HG03066 (cell line): ENCODE data around the gene CD200.

Source experiments
- ATAC-seq: cut with Tn5 transposase; IDR thresholded peaks from one replicate; pipeline ENCODE4 v1.9.1; 2021; ENCODE audit warnings: low read depth; ENCODE audit not compliant: unreplicated experiment

The CD200 gene, protein sequence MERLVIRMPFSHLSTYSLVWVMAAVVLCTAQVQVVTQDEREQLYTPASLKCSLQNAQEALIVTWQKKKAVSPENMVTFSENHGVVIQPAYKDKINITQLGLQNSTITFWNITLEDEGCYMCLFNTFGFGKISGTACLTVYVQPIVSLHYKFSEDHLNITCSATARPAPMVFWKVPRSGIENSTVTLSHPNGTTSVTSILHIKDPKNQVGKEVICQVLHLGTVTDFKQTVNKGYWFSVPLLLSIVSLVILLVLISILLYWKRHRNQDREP

DNA sequence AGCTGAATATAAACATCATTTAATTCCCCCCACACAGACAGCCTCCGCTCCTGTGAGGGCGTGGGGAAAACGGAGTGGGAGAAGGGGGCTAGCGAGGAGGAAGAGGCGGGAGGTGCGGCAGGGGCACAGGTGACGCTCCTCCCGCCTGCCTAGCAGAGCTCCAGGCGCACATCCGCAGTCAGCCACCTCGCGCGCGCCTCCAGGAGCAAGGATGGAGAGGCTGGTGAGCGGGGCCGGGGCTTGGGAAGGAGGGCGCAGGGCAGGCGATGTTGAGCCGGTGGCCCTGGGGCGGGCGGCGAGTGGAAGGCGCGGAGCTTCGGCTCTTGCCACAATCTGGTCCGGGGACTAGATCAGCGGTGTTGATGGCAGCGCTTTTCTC is at the start of gene CD200:
Gene CD200 (plus strand): TSS at position 155 of the 379 bp plus-strand sequence. CDS start 57 bp downstream, at position 212.
- peak; percentile 47 for ATAC-seq

DNA sequence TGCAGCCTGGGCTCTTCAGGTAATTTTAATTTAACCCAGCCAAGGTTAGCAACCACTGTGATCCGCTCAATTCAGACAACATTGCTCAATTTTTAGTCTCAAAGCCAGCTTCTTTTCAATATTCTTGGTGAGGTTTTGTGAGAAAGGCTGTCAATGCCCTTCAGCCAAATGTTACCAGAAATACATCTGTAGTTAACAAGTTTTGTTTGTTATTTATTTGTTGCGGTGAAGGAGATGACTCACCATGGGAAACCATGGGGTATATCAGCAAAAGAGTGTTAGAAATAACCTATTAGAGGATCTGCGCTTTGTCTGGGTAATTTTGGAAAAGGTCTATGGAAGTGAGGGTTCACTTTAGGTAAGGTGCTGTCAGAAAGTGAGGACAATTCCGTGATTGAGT is 43.9 kb upstream of the CD200 start:
- no peak for ATAC-seq

DNA sequence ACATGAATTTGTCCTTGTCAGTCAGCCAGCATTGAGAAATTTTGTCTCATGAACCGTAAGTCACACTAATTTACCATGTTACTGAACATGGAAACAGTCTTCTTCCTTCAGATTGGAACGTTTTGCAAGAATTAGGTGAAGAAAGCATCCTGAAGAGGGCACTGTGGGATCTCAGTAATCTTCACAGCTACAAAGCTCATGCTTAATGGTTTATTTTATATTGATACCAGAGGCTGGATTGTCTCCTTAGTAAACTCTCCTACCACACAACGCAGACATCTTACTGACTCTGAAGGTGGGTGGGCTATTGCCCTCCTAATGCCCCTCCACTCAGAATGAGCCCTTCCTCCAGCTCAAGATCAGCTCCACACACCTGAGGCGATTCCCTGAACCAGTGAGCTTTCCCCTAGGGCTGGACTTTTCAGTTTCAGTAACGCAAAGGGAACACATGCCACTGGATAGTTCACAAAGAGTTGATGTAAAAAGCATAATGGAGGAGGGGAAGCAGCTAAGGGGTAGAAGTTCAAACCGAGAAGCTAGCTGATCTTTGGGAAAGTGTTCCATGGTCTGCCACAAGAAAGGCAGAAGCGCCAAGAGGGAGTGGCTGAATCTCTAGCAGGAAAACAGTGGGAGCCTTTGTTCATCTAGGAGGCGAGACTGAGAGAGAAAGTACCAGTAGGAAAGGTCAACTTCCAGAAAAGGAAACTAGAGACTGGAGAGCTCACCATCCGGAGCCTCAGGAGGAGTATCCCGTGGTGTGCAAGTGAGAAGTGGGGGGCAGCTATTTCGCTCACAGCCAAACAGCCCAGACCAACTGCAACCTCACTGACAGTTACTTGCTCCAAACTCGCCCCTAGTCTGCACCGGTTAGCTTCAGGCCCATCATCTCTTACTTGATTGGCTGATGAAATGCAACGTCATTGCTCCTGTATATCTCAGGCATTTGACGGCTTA is 39.3 kb upstream of the CD200 start, which contains the start of gene SLC9C1:
Gene SLC9C1 (minus strand): TSS at position 849 of the 954 bp plus-strand sequence. CDS start 7,425 bp downstream, outside the sequence.
- peak; percentile 56 for ATAC-seq

DNA sequence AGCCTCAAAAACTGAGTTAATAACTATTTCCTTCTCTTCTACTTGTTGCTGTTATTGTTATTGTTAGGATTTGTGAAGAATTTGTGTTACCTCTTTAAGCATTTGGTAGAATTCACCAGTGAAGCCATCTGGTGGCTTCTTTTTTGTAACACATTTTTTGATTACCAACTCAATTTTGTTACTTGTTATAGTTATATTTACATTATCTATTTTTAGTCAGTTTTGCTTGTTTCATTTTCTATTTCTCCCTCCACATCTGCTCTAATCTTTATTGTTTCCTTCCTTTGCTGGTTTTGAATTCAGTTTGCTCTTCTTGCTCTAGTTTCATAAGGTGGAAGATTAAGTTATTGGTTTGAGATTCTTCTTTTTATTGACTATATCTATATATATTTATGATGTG is 35.2 kb upstream of the CD200 start:
- no peak for ATAC-seq

DNA sequence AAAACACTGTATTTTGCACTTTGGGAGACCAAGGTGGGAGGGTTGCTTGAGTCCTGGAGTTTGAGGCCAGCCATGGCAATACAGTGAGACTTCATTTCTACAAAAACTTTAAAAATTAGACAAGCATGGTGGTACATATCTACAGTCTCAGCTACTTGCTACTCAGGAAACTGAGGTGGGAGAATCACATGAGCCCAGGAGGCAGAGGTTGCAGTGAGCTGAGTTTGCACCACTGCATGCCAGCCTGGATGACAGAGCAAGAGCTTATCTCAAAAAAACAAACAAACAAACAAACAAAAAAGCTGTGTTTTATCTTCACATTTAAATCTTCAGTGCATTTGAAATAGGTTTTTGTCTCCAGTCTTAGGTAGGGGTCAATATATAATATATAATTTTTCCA is 34.2 kb upstream of the CD200 start:
- ATAC-seq = no peak

DNA sequence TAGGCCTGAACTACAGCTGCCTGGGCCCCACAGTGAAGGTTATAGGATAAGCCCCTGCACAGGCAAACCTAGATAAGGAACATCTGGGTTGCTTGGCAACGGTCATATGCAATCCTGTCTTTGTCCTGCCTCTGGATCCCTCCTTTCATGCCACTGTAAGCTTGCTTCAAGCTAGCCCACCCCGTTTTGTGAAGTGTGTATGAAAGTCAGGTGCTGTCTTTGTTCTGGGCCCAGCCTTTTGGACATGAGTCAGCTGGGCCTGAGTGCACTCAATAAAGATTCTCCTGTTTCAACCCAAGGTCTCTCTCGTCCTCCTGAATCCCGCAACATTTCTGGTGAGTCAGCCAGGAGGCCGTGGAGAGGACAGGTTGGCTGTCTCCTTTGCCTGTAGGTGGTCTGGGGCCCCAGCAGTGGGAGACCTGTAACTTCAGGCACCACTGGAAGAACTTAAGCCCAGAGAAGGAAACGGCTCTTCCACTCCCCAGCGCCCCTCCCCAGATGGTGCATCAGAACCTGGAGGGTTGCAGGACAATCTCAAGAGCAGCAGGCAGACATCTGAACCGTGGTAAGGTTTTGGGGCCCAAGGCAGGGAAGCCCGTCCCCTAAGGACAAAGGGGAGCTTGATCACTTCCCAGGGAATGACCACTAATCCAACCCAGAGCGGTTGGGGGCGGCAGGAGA is 30.7 kb upstream of the CD200 start:
- no peak for ATAC-seq

DNA sequence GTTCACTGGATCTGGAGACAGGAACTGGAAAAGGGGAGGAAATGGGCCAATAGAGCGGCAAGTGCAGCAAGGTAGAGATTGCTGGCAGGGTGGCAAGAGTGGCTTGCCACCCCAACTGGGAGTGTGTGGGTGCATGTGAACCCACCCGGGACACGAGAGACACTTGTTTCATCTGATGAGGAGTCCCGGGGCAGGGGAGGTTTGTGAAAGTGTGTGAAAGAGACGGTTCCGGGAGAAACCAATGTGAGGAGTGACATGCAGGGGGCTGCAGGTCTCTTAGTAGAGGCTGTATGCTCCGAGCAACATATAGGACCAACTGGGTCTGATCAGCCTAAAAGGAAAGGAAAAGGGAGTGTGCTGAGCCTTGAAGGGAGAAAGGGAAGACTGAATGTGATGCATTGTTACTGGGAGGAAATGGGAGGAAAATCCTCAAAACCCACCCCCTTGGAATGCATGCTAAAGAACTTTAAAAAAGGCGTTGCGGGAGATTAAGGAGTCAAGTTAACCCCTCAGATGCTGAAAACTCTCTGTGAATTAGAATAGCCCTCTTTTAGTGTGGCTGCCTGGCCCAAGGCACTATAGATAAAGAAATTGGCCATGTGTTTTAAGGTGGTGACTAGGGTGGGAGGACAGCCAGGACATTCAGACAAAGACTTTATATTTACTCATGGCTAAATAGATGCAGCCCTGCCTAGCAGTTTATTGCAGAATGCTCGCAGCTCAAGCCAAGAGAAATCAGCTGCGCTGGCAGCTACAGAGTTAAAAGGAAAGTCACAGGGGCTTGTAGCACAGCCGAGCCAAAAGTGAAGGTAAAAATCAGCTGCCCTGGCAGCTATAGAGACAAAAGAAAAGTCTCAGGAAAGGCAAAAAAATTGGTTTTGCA is 29.8 kb upstream of the CD200 start:
- ATAC-seq = peak; percentile 39

DNA sequence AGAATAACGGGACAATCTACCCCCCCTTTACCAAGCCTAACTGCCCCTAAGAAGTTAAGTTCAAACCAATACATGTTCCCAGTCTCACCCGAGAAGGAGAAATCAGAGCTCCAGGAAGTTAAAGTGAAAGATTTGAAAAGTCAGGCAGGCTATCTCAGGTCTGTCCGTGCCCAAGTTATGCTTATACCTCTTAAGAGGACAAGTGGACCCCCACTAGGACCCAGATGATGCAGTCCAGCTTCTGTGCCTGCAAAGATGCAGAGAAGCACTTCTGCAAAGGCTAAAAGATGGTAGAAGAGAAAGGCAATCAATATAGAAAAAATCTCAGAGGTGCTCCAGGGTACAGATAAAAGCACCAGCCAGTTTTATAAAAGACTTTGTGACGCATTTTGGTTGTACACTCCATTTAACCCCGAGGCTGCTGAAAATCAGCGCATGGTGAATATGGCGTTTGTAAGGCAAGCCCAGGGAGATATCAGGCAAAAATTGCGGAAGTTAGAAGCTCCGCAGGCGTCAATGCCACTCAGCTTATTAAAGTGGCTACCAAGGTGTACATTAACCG is 29.1 kb upstream of the CD200 start:
- peak; percentile 49 for ATAC-seq

DNA sequence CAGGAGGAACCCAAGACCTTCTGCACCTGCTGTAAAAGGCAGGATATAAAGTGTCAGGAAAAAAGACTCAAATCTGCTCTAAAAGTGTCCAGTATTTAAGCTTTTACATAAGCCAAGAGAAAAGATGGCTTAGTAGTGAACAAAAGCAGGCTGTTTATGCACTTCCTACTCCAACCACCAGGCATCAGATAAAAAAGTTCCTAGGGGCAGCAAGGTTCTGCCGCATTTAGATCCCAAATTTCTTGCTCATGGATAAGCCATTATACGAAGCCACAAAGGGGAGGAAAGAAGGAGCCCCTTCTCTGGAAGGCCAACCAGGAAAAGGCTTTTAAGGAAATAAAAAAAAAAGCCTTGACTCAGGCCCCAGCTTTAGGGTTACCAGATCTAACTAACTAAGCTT is 28.3 kb upstream of the CD200 start:
- no peak for ATAC-seq

DNA sequence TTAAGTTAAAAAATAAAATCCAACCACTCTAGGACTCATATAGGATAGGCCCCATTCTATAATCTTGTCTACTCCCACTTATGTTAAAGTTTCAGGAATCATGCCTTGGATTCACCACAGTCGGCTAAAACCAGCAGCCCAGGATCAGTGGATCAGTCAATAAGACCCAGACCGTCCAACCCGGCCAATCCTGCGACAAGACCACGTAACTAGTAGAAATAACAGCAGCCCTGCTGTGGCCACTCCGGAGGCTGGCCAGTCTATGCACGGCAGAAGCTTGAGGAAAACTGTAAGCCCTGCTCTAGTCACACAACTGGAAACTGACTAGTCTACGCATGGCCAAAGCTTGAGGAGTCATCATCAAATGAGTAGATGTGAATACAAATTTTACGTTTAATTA is 26.1 kb upstream of the CD200 start:
- no peak for ATAC-seq

DNA sequence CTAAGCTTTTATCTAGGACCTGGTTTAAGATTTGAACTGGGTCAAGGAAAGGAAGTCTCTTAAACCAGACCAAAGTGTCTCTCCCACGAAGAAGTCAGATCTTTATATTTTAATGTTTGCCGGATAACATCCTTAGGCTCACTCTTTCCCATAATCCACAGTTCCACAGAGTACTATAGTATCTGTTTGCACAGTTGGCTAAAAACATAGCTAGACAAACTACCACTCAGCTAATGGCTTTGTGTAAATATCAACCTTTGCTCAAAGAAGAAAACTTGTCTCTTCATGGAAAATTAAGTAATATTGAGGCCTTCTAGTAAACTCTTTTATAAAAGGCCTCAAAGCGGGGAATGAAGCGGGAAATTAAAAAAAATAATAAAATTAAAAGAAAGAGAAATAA is 25.4 kb upstream of the CD200 start:
- no peak for ATAC-seq

DNA sequence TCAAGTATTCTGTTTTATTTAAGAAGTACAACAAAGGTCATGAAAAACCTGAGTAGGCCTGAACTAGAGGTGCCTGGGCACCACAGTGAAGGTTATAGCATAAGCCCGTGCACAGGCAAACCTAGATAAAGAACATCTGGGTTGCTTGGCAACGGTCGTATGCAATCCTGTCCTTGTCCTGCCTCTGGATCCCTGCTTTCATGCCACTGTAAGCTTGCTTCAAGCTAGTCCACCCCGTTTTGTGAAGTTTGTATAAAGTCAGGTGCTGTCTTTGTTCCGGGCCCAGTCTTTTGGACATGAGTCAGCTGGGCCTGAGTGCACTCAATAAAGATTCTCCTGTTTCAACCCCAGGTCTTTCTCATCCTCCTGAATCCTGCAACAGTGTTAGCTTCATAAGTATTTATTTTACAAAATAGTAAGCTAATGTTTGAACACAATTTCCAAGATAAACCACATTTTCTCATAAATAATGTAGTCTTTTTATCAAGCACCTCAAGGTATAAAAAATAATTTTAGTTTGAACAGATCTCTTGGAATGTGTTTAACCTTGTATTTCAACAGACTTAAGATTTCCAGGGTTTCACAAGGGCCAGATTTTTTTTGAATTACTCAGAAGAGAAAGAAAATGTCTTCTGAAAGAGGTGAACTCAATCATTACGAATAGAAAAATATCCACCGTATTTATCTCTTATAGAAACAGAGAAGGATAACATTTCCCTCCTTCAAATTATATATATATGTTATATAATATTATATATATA is 24.6 kb upstream of the CD200 start:
- no peak for ATAC-seq

DNA sequence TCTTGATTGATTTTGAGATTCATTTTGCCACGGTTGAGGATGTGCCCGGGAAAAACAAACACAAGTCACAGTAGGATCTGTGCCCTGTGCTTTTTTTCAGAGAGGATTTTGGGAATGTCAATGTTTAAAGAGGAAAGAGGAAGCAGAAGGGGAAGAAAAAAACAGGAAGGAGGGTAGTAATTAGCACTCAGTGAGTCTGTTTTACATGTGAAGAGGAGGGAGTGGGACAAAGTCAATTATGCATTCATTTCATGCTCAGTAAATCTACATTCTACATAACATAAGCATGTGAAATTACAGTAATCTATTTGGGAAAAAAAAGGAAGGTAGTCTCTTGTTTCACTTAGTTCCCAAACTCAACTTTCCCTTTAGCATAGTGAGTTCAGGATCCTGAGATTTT is 18.3 kb upstream of the CD200 start:
- ATAC-seq = no peak

DNA sequence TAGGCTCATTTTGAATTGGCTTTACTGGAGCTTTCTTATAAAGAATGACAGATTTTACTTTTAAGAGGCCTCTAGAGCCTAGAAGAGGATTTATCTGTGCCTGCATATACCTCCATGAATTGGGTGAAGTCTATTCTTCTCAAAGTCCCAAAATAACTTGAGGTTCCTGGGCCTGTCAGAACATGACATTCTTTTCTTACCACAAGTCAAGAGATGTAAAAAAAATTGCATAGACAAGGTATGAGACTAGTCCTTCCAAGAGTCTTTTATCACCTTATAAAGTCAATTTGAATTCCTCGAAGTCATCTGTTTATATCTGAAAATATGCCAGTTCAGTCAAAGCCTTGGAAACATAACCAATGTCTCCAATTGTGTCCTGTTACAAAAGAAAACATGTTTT is 17.2 kb upstream of the CD200 start:
- no peak for ATAC-seq

DNA sequence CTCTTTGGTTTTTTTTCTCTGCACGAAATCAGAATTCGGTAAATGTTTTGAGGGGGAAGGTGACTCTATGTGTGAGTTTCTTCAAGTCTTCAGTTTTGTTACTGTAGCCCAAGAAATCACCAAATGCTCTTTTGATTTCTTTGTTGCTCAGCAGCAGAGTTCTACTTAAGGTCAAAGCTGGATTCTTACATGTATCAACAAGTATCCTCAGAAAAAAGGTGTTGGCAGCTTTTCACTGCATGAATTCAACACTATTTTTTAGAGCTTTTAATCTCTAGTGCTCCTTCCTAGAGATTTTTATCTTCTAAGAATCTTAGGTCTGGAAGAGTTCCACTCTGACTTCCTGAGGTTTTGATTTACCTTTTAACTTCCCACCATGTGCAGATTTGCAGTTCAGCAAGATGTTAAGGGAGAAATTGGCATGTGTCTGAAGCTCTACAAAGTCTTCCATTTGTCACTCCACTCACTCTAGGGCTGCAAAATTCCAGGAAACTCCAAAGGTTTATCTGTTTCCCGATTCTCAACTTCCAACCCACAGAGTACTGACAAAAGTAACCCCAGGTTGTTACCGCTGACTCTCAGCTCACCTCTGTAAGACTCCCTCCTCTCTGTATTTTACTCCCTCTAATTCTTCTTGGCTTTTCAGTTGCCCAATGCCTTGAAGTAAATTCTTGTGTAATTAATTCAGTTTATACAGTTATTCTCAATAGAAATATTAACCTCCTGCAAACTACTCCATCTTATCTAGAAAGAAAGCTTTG is 13.3 kb upstream of the CD200 start:
- ATAC-seq = no peak

DNA sequence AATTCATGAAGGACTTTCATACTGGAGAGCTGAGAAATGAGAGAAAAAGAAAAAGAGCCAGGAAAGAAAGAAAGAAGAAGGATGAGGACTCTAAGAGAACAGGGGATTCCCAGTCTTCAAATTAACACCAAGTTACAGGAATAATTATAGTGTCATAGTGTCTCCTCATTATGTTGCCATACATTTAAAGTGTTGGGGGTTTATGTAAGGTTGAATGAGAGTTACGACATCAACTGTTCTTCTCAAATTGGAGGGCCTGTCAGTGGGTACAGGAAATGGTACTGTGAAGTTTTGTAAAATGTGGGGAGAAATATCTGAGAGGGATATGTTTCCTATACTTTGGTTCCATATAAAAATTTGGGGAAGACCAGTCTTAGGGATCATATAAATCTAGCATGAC is 12.3 kb upstream of the CD200 start:
- no peak for ATAC-seq

DNA sequence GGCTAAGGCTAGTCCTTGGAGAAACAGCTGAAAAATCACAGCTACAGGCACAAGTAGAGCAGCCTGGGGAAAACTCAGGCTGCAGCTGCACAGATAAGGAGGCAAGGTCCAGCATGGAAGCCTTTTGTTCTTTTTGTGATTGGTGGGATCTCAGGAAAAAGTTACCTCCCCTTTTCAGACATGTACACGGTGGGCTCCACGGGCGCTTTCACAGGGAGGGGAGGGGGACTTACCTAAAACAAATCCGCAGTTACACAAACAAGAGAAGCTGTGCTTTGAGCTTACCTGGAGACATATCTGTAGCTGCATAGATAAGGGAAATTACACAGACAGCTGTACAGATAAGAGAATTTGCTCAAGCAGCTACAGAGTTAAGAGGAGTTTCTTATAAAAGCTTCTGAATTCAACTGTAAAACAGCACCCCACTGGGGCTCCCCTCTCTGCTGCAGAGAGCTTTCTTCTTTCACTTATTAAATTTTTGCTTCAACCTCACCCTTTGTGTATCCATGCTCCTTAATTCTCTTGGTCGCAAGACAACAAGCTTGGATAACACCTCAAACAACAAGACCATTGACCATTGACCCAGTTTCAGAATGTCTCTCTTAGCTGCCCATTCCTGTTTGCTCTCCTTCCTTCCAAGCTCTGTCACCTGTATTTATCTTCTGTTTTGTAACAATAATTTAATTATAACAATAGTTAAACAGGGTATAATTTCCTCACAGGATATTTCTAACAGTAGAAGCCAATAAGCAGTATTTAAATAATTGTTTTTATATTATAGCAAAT is 10.9 kb upstream of the CD200 start:
- ATAC-seq = no peak
